GM12873 (cell line): ENCODE results near the gene TRAK2.

Experiments
- TF ChIP-seq, protein P1 (sequence below): IDR thresholded peaks from 2 replicates; pipeline ENCODE4 v1.5.1; 2012; ENCODE audit warnings: low read depth, mild to moderate bottlenecking, moderate library complexity, low read length, control low read depth; ENCODE audit not compliant: insufficient read depth; ENCODE audit errors: missing control alignments

TRAK2 gene

DNA sequence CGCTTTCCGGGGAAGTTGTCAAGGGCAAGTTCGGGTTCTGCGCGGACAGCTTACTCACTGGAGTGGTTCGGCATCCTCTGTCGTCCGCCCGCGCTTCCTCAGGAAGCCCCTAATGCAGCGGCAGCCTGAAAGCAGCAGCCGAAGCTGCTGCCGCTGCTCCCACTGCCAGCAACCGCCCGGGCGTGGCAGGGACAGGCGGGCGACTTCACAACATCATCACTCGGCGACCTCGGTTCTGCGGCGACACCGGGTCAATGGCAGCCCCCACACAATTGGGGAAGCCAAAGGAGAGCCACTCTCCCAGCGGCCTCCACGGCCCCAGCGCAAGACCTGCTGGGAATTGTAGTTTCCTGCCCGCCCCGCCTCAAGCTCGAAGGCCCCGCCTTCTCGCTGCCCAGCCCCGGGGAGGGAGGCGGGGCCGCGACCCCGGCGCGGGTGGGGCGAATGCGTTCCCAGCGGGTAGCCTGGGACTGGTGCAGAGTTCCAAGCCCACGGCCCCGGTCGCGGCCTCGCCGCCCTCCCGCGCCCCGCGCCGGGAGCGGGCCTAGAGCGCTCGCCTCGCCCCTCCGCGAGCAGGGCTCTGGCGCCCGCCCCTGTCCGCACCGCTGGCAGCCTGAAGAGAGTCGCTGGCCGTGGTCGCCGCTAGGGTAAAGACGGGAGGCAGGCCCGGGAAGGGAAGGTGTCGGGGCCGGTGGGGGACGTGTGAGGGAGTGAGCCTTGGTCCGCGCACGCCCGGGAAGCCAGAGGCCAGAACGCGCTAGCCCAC lies at the start of gene TRAK2, which contains the start of gene STRADB:
Gene TRAK2, minus strand, starts transcription at position 167 of the 766 bp plus-strand sequence. CDS start 30,951 bp downstream, outside the sequence.
Gene STRADB, plus strand, starts transcription at position 449 of the 766 bp plus-strand sequence. CDS start 3,101 bp downstream, outside the sequence.
- TF ChIP-seq, protein P1, sequence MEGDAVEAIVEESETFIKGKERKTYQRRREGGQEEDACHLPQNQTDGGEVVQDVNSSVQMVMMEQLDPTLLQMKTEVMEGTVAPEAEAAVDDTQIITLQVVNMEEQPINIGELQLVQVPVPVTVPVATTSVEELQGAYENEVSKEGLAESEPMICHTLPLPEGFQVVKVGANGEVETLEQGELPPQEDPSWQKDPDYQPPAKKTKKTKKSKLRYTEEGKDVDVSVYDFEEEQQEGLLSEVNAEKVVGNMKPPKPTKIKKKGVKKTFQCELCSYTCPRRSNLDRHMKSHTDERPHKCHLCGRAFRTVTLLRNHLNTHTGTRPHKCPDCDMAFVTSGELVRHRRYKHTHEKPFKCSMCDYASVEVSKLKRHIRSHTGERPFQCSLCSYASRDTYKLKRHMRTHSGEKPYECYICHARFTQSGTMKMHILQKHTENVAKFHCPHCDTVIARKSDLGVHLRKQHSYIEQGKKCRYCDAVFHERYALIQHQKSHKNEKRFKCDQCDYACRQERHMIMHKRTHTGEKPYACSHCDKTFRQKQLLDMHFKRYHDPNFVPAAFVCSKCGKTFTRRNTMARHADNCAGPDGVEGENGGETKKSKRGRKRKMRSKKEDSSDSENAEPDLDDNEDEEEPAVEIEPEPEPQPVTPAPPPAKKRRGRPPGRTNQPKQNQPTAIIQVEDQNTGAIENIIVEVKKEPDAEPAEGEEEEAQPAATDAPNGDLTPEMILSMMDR: peak; percentile 25

DNA sequence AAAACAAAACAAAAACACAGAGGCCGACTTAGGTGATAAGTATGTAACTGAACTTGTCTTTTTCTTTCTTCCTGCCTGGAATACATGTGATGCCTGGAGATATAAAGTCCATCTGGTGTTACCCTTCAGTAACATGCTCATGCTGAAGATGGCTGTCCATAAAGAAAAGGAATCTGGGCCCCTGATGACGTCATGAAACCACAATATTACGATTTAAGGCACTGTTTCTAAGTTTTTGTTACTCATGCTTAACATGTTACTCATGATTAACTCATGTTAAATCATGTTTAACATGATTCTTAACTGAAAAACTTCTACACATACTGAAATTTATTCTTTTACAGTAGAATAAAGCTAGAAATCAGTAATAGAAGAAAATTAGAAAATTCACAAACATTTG lies 49.3 kb upstream of the TRAK2 start:
- TF ChIP-seq, protein P1: no peak

DNA sequence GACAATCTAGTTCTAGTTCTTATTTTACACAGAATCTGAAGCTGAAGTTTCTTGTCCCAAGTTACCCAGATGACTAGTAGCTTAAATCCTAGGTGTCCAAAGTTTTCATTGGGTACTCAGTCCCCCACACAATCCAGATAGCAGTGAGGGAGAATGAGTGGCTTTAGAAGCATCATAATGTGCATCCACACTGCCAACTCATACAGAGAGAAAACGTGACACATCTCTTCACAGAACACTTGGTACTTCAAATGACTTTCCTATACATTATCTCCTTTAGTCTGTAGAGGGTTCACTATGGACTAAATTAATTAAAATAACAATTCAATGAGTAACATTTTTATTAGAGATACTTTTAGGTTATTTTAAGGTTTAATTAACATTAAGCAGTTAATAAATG lies 45.5 kb upstream of the TRAK2 start:
- TF ChIP-seq, protein P1: no peak

GRCh38 chr2:201490291-201490690 lies 39.0 kb upstream of the TRAK2 start:
- TF ChIP-seq, protein P1: no peak

- TF ChIP-seq, protein P1: no peak
Measured at GRCh38 chr2:201484805-201485204, 33.5 kb upstream of the TRAK2 start.

- TF ChIP-seq, protein P1: no peak
Measured at GRCh38 chr2:201483342-201483741, 32.1 kb upstream of the TRAK2 start.

- TF ChIP-seq, protein P1: no peak
Measured at GRCh38 chr2:201482543-201482942, 31.3 kb upstream of the TRAK2 start.
